NCI-H748 (cell line): ENCODE measurements around the gene GPATCH2.
A peak's percentile ranks its signal among the peaks of the same experiment; 100 is the strongest.

ENCODE experiments used
- DNase-seq: peaks from one replicate; lab custom pipeline; 2025; ENCODE audit not compliant: unreplicated experiment; lab: John Stamatoyannopoulos, UW

The GPATCH2 gene

GRCh38 chr1:217630711-217631591, at the start of gene GPATCH2, which contains the start of gene SPATA17:
GPATCH2 (minus strand) TSS chr1:217631090; CDS start chr1:217630971, 119 bp downstream.
SPATA17 (plus strand) TSS chr1:217631344; CDS start chr1:217631379, 35 bp downstream.
- DNase-seq: peak; percentile 85

- DNase-seq: no peak
These were observed 43.3 kb upstream of the GPATCH2 start for GRCh38 chr1:217674028-217674729.

GRCh38 chr1:217673387-217673786, 42.5 kb upstream of the GPATCH2 start:
- no peak for DNase-seq

- DNase-seq: no peak
These were observed 37.6 kb upstream of the GPATCH2 start for GRCh38 chr1:217668351-217668940.

GRCh38 chr1:217661407-217661806, 30.5 kb upstream of the GPATCH2 start:
- no peak for DNase-seq

GRCh38 chr1:217660353-217661062, 29.6 kb upstream of the GPATCH2 start:
- peak; percentile 12 for DNase-seq

- no peak for DNase-seq
These were observed 19.8 kb upstream of the GPATCH2 start for GRCh38 chr1:217650674-217651073.

- DNase-seq: no peak
These were observed 16.9 kb upstream of the GPATCH2 start for GRCh38 chr1:217647791-217648190.

- DNase-seq: no peak
These were observed 11.6 kb upstream of the GPATCH2 start for GRCh38 chr1:217642455-217642854.

- DNase-seq: no peak
These were observed 3.5 kb downstream of the GPATCH2 start for GRCh38 chr1:217627431-217627830.

- DNase-seq: no peak
These were observed 4.6 kb downstream of the GPATCH2 start for GRCh38 chr1:217626321-217626720.

GRCh38 chr1:217622042-217622441, 8.8 kb downstream of the GPATCH2 start:
- no peak for DNase-seq

GRCh38 chr1:217620814-217621213, 10.1 kb downstream of the GPATCH2 start:
- no peak for DNase-seq

- DNase-seq: peak; percentile 48
These were observed 13.8 kb downstream of the GPATCH2 start for GRCh38 chr1:217617126-217617525.

- no peak for DNase-seq
These were observed 16.6 kb downstream of the GPATCH2 start for GRCh38 chr1:217614200-217614712.

- no peak for DNase-seq
These were observed 25.5 kb downstream of the GPATCH2 start for GRCh38 chr1:217605390-217605789.

GRCh38 chr1:217602380-217602779, 28.5 kb downstream of the GPATCH2 start:
- no peak for DNase-seq

GRCh38 chr1:217599154-217599553, 31.7 kb downstream of the GPATCH2 start:
- DNase-seq: no peak

- DNase-seq: no peak
These were observed 40.3 kb downstream of the GPATCH2 start for GRCh38 chr1:217590598-217590997.

GRCh38 chr1:217586586-217586985, 44.3 kb downstream of the GPATCH2 start:
- no peak for DNase-seq

- DNase-seq: no peak
These were observed 45.3 kb downstream of the GPATCH2 start for GRCh38 chr1:217585577-217585976.
